Right cardiac atrium (tissue), 5 donors: ENCODE data around the gene VPS33A. TPM values are rescaled to one million over a fixed set of nuclear protein-coding genes. Genes with fewer than 3 reads are reported as not detected.

ENCODE experiments used
- ATAC-seq, 2 donors: fragments of 200-7000 bp; cut with Tn5 transposase; one replicate each; pipeline versions ENCODE4 v1.8.0 to v1.9.1; 2020; ENCODE audit warnings: moderate library complexity in 2 of 2, mild to moderate bottlenecking in 1 of 2
- DNase-seq, 3 donors: peaks; one replicate each; pipeline ENCODE4 v3.0.0-alpha.2; 2020
- H3K27ac ChIP-seq: one replicate; pipeline ENCODE4 v1.5.1; 2013; ENCODE audit warnings: mild to moderate bottlenecking, low read length, control low read depth, moderate library complexity
- H3K27me3 ChIP-seq: one replicate; pipeline ENCODE4 v1.6.1; 2013; ENCODE audit not compliant: control insufficient read depth, insufficient read depth
- H3K4me1 ChIP-seq: one replicate; pipeline ENCODE4 v1.6.1; 2013; ENCODE audit warnings: low read length; ENCODE audit not compliant: control insufficient read depth, insufficient read depth
- H3K4me3 ChIP-seq: one replicate; pipeline ENCODE4 v1.5.1; 2013; ENCODE audit warnings: low read length, control low read depth
- H3K9me3 ChIP-seq: one replicate; pipeline ENCODE4 v1.6.1; 2013; ENCODE audit warnings: low read length; ENCODE audit not compliant: control insufficient read depth
- WGBS: extraction: QIAGEN DNeasy Blood & Tissue Kit; methylation state at CpG from one replicate; pipeline ENCODE4 v1.1.7; 2013; 5-methylcytosine and 5-hydroxymethylcytosine counted together
- intact Hi-C, 4 donors: fragments of 100-400 bp; cut with DNase I; formaldehyde crosslinking; loops; one replicate each; pipeline versions ENCODE4 v1.11.0 to v1.14.0; 2022 to 2023
- polyA plus RNA-seq: library from polyadenylated mRNA; stranded (reverse); fragments of 200-250 nt; gene quantifications from one replicate; pipeline ENCODE4 v1.2.3, GENCODE V29; 2013
- total RNA-seq, 4 donors: library from RNA; stranded (reverse); fragmentation: NEBNext Ultra II Directional; extraction: Animal tissue kit (Norgen Biotek cat#: 25700); gene quantifications; one replicate each; pipeline ENCODE4 v1.2.1, GENCODE V29; 2021
- donor health status: healthy with polysubstance abuse.
- donor health status: DM: no; HTN: yes; CAD: no.
- donor health status: DM: no; HTN: no; CAD: no.
- donor health status: DM: no; HTN: yes; CAD: no; lungs with severe emphysema.
- donor health status: DM: yes; HTN: yes; CAD: no.

Gene VPS33A
- total and polyA plus RNA-seq, 5 donors, result 7.3 to 15.2 (median 10.5) TPM

- Histone ChIP-seq H3K4me3 (peak overlapping the region; percentile 16), H3K27me3 (no peaks in the 10 kb centered on the region), H3K9me3 (no peaks in the 10 kb centered on the region), H3K27ac (no peak overlapping the region), H3K4me1 (peaks cover 5% of the 10 kb centered on the region)
- no peak for ATAC-seq
- intact Hi-C loops, result no loop called here
- WGBS, result 7% methylated on average over 55 of the region's 55 CpGs
- peak in 1 of 3 donors; percentile 64 for DNase-seq
Measured at GRCh38 chr12:122226366-122227125, 39.7 kb downstream of the VPS33A start.

DNA sequence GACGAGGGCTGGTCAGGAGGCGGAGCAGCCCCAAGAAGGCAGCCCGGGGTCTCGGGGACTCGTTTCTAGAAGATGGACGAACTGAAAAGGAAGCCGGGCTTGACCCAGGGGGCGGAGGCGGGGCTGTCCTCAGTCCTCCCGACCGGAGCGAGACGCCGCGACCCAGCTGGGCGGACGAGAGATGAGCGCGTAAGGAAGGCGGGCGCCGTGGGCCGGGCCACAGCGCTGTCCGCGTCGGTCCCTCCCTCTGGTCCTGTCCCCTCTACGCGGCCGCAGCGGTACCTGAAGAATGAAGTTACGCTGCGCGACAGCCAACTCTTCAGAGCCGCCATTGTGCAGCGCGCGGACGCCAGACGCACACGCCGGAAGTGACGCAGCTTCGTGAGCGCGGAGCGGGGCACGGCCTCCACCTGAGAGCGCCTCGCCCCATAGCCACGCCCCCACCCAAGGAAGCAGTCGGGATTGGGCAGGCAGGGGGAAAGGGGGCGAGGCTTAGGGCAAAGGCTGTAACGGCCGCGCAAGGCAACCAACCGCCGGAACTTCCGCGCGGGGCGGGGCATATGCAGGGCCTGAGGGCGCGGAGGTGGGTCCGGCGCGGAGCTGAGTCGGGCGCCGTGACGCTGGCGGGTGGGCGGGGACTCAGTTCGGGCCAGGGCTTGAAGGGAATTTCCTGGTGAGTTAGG lies 40.5 kb downstream of the VPS33A start, which contains the start of gene DIABLO:
Gene DIABLO (minus strand): TSS at position 370 of the 683 bp plus-strand sequence. CDS start 38 bp downstream, at position 332.
- Histone ChIP-seq H3K4me3 (peak within 1 kb of the TSS; percentile 56), H3K4me1 (peaks cover 5% of the 10 kb centered on the region), H3K9me3 (no peaks in the 10 kb centered on the region), H3K27me3 (no peaks in the 10 kb centered on the region), H3K27ac (peak within 1 kb of the TSS; percentile 63)
- DNase-seq, result peak; percentile 100
- WGBS, result under 1% methylated on average over 74 of the region's 74 CpGs
- peak; percentile 98 to 99 for ATAC-seq
- intact Hi-C loops, result no loop called here

DNA sequence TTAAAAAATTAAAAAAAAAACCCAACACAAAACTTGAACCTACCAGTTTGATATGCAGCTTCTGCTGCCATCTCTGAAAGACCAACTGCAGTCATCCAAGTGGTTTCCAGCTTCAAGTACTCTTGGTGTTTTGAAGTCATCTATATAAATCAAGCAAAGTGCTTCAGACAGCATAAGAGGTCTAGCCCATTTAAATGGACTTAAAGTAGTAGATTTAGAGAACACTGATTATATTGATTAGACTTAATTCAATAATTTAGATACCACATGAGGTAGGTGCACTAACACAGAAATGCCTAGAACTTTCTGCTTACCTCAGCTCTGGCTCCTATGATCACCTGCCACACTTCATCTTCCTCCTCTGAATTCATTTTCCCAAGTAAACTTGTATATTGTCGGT lies 49.8 kb downstream of the VPS33A start:
- intact Hi-C loops, result no loop called here
- H3K27ac ChIP-seq, result no peak overlapping the region
- no peak for ATAC-seq
- WGBS, result 94% methylated on average over 1 of the region's 1 CpG
- no peaks in the 10 kb centered on the region for H3K4me1 ChIP-seq
- DNase-seq, result no peak
- H3K4me3 ChIP-seq, result no peak overlapping the region
- no peaks in the 10 kb centered on the region for H3K9me3 ChIP-seq
- no peaks in the 10 kb centered on the region for H3K27me3 ChIP-seq

DNA sequence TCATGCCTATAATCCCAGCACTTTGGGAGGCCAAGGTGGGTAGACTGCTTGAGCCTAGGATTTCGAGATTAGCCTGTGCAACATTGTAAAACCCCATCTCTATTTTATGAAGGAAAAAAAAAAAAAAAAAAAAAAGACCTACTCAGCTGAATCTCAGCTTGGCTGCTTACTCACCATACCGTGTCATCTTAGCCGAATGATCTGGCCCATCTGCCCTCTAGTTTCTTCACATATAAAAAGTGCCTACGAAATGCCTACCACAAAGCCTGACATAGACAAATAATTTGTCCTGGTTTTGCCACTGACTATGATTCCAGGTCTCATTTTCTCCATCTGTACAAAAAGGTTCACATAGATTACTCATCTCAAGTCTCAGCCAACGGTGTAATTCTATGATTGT lies 50.5 kb downstream of the VPS33A start:
- no peak overlapping the region for H3K4me3 ChIP-seq
- WGBS, result 93% methylated on average over 5 of the region's 5 CpGs
- no peak for ATAC-seq
- H3K4me1 ChIP-seq, result no peaks in the 10 kb centered on the region
- no peaks in the 10 kb centered on the region for H3K27me3 ChIP-seq
- H3K27ac ChIP-seq, result no peak overlapping the region
- intact Hi-C loops, result no loop called here
- no peaks in the 10 kb centered on the region for H3K9me3 ChIP-seq
- DNase-seq, result no peak

DNA sequence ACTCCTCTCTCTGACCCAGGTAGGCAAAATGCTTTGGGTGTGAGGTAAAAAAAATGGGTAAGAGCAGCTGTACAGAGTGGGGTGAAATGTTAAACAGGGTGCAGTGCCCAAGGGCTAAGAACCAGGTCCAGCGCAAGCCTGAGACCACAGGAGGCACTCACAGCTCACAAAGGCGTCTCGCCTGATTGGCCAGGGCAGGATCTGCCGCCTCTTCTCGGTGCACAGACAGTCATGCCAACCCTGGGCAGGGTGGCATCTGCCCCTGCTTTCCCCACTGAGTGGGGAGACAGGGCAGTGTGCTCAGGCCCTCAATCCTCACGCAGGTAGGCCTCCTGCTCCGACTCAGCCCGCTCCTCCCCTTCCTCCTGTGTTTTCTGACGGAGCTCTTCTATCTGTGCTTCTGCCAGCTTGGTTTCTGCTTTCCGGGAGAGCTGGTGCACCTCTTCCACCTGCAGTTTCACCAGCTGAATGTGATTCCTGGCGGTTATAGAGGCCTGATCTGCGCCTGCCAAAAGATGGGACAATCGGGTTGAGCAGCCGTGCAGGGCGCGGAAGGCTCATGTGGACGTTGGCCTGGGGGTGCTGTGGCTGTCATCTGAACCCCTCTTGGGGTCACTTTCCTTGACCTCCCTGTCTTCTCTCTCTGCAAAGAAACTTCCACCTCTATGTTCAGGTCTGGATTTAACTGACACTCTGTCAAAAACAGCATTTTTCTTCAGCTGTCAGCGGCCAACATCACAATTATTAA lies 58.0 kb downstream of the VPS33A start:
- H3K4me1 ChIP-seq, result no peaks in the 10 kb centered on the region
- DNase-seq (no peak), ATAC-seq (no peak)
- intact Hi-C loops, result no loop called here
- H3K9me3 ChIP-seq, result no peaks in the 10 kb centered on the region
- WGBS, result 92% methylated on average over 18 of the region's 18 CpGs
- no peaks in the 10 kb centered on the region for H3K27me3 ChIP-seq
- no peak overlapping the region for H3K4me3 ChIP-seq
- H3K27ac ChIP-seq, result no peak overlapping the region

- no peaks in the 10 kb centered on the region for H3K4me1 ChIP-seq
- WGBS, result 80% methylated on average over 8 of the region's 8 CpGs
- intact Hi-C loops, result no loop called here
- H3K4me3 ChIP-seq, result no peak overlapping the region
- DNase-seq (no peak), ATAC-seq (no peak)
- no peaks in the 10 kb centered on the region for H3K27me3 ChIP-seq
- no peak overlapping the region for H3K27ac ChIP-seq
- H3K9me3 ChIP-seq, result no peaks in the 10 kb centered on the region
Measured at GRCh38 chr12:122207391-122207790, 58.9 kb downstream of the VPS33A start.

DNA sequence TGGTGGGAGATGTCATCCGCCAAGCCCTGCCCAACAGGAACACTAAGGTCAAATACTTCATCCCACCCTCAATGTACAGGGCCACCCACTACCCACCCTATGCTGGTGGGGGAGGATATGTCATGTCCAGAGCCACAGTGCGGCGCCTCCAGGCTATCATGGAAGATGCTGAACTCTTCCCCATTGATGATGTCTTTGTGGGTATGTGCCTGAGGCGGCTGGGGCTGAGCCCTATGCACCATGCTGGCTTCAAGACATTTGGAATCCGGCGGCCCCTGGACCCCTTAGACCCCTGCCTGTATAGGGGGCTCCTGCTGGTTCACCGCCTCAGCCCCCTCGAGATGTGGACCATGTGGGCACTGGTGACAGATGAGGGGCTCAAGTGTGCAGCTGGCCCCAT lies 59.3 kb downstream of the VPS33A start:
- WGBS, result 83% methylated on average over 8 of the region's 8 CpGs
- H3K9me3 ChIP-seq, result no peaks in the 10 kb centered on the region
- intact Hi-C loops, result no loop called here
- no peak overlapping the region for H3K4me3 ChIP-seq
- ATAC-seq (peak; percentile 4 to 9), DNase-seq (no peak)
- H3K27me3 ChIP-seq, result no peaks in the 10 kb centered on the region
- H3K27ac ChIP-seq, result no peak overlapping the region
- H3K4me1 ChIP-seq, result no peaks in the 10 kb centered on the region

GRCh38 chr12:122206111-122206881 lies 60.0 kb downstream of the VPS33A start:
- 59% methylated on average over 27 of the region's 27 CpGs for WGBS
- ATAC-seq, result peak; percentile 8 to 19
- intact Hi-C loops, result no loop called here

GRCh38 chr12:122205053-122205925 lies 61.0 kb downstream of the VPS33A start:
- Histone ChIP-seq H3K4me3 (no peak overlapping the region), H3K27ac (no peak overlapping the region), H3K27me3 (no peaks in the 10 kb centered on the region), H3K4me1 (no peaks in the 10 kb centered on the region), H3K9me3 (no peaks in the 10 kb centered on the region)
- intact Hi-C loops, result no loop called here
- ATAC-seq (no peak), DNase-seq (no peak)
- WGBS, result 49% methylated on average over 23 of the region's 23 CpGs

More at GRCh38 chr12:122206111-122206881, 60.0 kb downstream of the VPS33A start:
- no peaks in the 10 kb centered on the region for H3K27me3 ChIP-seq
- DNase-seq, result no peak
- H3K4me1 ChIP-seq, result no peaks in the 10 kb centered on the region
- no peak overlapping the region for H3K27ac ChIP-seq
- H3K9me3 ChIP-seq, result no peaks in the 10 kb centered on the region
- H3K4me3 ChIP-seq, result no peak overlapping the region
